ENCODE data around the gene CABLES1. TPM values are rescaled to one million over a fixed set of nuclear protein-coding genes. Genes with fewer than 3 reads are reported as not detected.
"Not testable (repeated sequence)": the region's sequence is repeated elsewhere in the genome, so short reads cannot be mapped to it uniquely, and the experiment has no call there.

The CABLES1 gene
- total RNA-seq, 1 donor from 2014 or later, result 39.3 TPM

GRCh38 chr18:23105581-23106219, 29.6 kb upstream of the CABLES1 start:
- Histone ChIP-seq H3K9me3 (no peaks in the 10 kb centered on the region), H3K36me3 (no peaks in the 10 kb centered on the region), H3K27me3 (no peaks in the 10 kb centered on the region), H3K4me1 (peaks cover 26% of the 10 kb centered on the region), H3K27ac (peak overlapping the region; percentile 4), H3K4me3 (no peak overlapping the region)
- no peak for DNase-seq (ENCODE audit: extremely low spot score in 2 of 2)
- no peak for TF ChIP-seq POLR2A (IDR thresholded peaks at IDR 0.05)
- TF ChIP-seq POLR2AphosphoS5 (IDR thresholded peaks at IDR 0.05; ENCODE audit: insufficient read depth in 1 of 2, low read depth in 1 of 2), result no peak
- TF ChIP-seq CTCF (IDR thresholded peaks at IDR 0.05), result no peak
- intact Hi-C loops (cut with DNase I), result no loop called here

GRCh38 chr18:23106575-23106974, 28.7 kb upstream of the CABLES1 start:
- Histone ChIP-seq H3K27me3 (no peaks in the 10 kb centered on the region), H3K9me3 (no peaks in the 10 kb centered on the region), H3K36me3 (no peaks in the 10 kb centered on the region), H3K4me3 (no peak overlapping the region), H3K4me1 (peaks cover 26% of the 10 kb centered on the region), H3K27ac (peak overlapping the region; percentile 4)
- no peak for DNase-seq (ENCODE audit: extremely low spot score in 2 of 2)
- TF ChIP-seq CTCF (IDR thresholded peaks at IDR 0.05) (no peak), POLR2A (IDR thresholded peaks at IDR 0.05) (no peak), POLR2AphosphoS5 (IDR thresholded peaks at IDR 0.05; ENCODE audit: insufficient read depth in 1 of 2, low read depth in 1 of 2) (no peak)
- intact Hi-C loops (cut with DNase I), result no loop called here

- no peaks in the 10 kb centered on the region for H3K27me3 ChIP-seq
- H3K36me3 ChIP-seq, result no peaks in the 10 kb centered on the region
- intact Hi-C loops (cut with DNase I), result no loop called here
- H3K4me3 ChIP-seq, result no peak overlapping the region
- TF ChIP-seq POLR2AphosphoS5 (IDR thresholded peaks at IDR 0.05; ENCODE audit: insufficient read depth in 1 of 2, low read depth in 1 of 2), result no peak
- TF ChIP-seq POLR2A (IDR thresholded peaks at IDR 0.05), result no peak
- no peak for TF ChIP-seq CTCF (IDR thresholded peaks at IDR 0.05)
- peaks cover 26% of the 10 kb centered on the region for H3K4me1 ChIP-seq
- DNase-seq (ENCODE audit: extremely low spot score in 2 of 2), result no peak
- H3K27ac ChIP-seq, result peak overlapping the region; percentile 38
- no peaks in the 10 kb centered on the region for H3K9me3 ChIP-seq
Observed at GRCh38 chr18:23107718-23108117, 27.6 kb upstream of the CABLES1 start.

- no peaks in the 10 kb centered on the region for H3K36me3 ChIP-seq
- TF ChIP-seq POLR2A (IDR thresholded peaks at IDR 0.05) (no peak), POLR2AphosphoS5 (IDR thresholded peaks at IDR 0.05; ENCODE audit: insufficient read depth in 1 of 2, low read depth in 1 of 2) (no peak), CTCF (IDR thresholded peaks at IDR 0.05) (no peak)
- no peak overlapping the region for H3K27ac ChIP-seq
- H3K27me3 ChIP-seq, result no peaks in the 10 kb centered on the region
- no peaks in the 10 kb centered on the region for H3K9me3 ChIP-seq
- intact Hi-C loops (cut with DNase I), result no loop called here
- peaks cover 26% of the 10 kb centered on the region for H3K4me1 ChIP-seq
- no peak overlapping the region for H3K4me3 ChIP-seq
- DNase-seq (ENCODE audit: extremely low spot score in 2 of 2), result no peak
Observed at GRCh38 chr18:23108496-23108895, 26.8 kb upstream of the CABLES1 start.

- H3K4me3 ChIP-seq; H3K27ac ChIP-seq; H3K36me3 ChIP-seq; intact Hi-C loops (cut with DNase I); H3K9me3 ChIP-seq; DNase-seq (ENCODE audit: extremely low spot score in 2 of 2); H3K27me3 ChIP-seq: not testable (repeated sequence)
- peaks cover 28% of the 10 kb centered on the region for H3K4me1 ChIP-seq
Observed at GRCh38 chr18:23109163-23109562, 26.1 kb upstream of the CABLES1 start.

All from vagina (tissue), 2 donors.